Panc1 (cell line): ENCODE measurements around the gene ADAM10. TPM values are rescaled to one million over a fixed set of nuclear protein-coding genes. Genes with fewer than 3 reads are reported as not detected.

Source experiments
- ATAC-seq: fragments of 200-7000 bp; cut with Tn5 transposase; 2 replicates; pipeline ENCODE4 v1.9.1; 2020; ENCODE audit warnings: mild to moderate bottlenecking, moderate library complexity
- BruUV-seq: library from RNA; stranded (reverse); fragments of 400-500 nt; replicated peaks from 2 replicates; lab custom pipeline; 2021; lab: Mats Ljungman, UMichigan
- CTCF ChIA-PET: fragments of 300-600 bp; sonication (Branson Sonifier 250); formaldehyde crosslinking; loops from one replicate; lab custom pipeline; 2022; ENCODE audit warnings: antibody characterized with exemption; lab: Charles Lee
- POLR2A ChIA-PET: fragments of 300-600 bp; sonication (Branson Sonifier 250); formaldehyde crosslinking; loops from one replicate; lab custom pipeline; 2022; ENCODE audit warnings: antibody characterized with exemption; lab: Charles Lee
- DNase-seq: peaks from one replicate; pipeline ENCODE4 v3.0.0-alpha.2; 2010; ENCODE audit warnings: low read depth, low spot score
- H3K27ac ChIP-seq: 2 replicates; pipeline ENCODE4 v1.5.1; 2011; ENCODE audit warnings: mild to moderate bottlenecking, low read length, inconsistent platforms
- H3K27me3 ChIP-seq: fragments of 200-500 bp; sonication (Bioruptor generic); 2 replicates; pipeline ENCODE4 v1.6.0; 2014; ENCODE audit warnings: low read length, inconsistent platforms; ENCODE audit not compliant: control insufficient read depth, insufficient read depth
- H3K36me3 ChIP-seq: fragments of 200-500 bp; sonication (Bioruptor generic); 2 replicates; pipeline ENCODE4 v1.5.1; 2014; ENCODE audit warnings: inconsistent platforms, mild to moderate bottlenecking, low read length, moderate library complexity; ENCODE audit not compliant: control insufficient read depth, insufficient read depth
- H3K4me1 ChIP-seq: 2 replicates; pipeline ENCODE4 v1.5.1; 2011; ENCODE audit warnings: inconsistent platforms, mild to moderate bottlenecking, low read length, moderate library complexity; ENCODE audit not compliant: control insufficient read depth, insufficient read depth
- H3K4me3 ChIP-seq, 2 experiments: 2 replicates each; pipeline ENCODE4 v1.5.1; 2011 to 2012; ENCODE audit warnings: low read depth in 2 of 2, low read length in 2 of 2, mild to moderate bottlenecking in 2 of 2, inconsistent platforms in 1 of 2, moderate library complexity in 1 of 2
- H3K9me3 ChIP-seq: fragments of 200-500 bp; sonication (Bioruptor generic); 2 replicates; pipeline ENCODE4 v1.5.1; 2014; ENCODE audit warnings: low read depth, mild to moderate bottlenecking, inconsistent platforms, low read length, moderate library complexity; ENCODE audit not compliant: control insufficient read depth, insufficient read depth
- POLR2AphosphoS5 ChIP-seq: IDR thresholded peaks from 2 replicates; pipeline ENCODE4 v1.6.1; 2012; ENCODE audit warnings: mild to moderate bottlenecking, low read depth, low read length, moderate library complexity
- SIN3A ChIP-seq: IDR thresholded peaks from 2 replicates; pipeline ENCODE4 v1.6.1; 2012; ENCODE audit warnings: low read depth, mild to moderate bottlenecking, low read length, moderate library complexity, borderline replicate concordance; ENCODE audit not compliant: insufficient read depth
- TCF7L2 ChIP-seq: IDR thresholded peaks from 2 replicates; pipeline ENCODE4 v1.6.1; 2011; ENCODE audit warnings: mild to moderate bottlenecking, low read depth, low read length, inconsistent platforms
- in situ Hi-C: cut with HindIII; loops from 2 replicates; pipeline ENCODE4 v1.10.0; 2016; ENCODE audit warnings: low sequenced_read_pairs, low pct_unique_long_range_greater_than_20kb
- intact Hi-C: fragments of 100-400 bp; cut with micrococcal nuclease; formaldehyde crosslinking; loops from one replicate; pipeline ENCODE4 v1.10.0; 2022; ENCODE audit not compliant: unreplicated experiment
- total RNA-seq: library from RNA; stranded (reverse); gene quantifications from one replicate; pipeline ENCODE4 v1.2.1, GENCODE V29; 2021; ENCODE audit not compliant: unreplicated experiment
- TF ChIP-seq, protein P1 (sequence below): fragments of 450-650 bp; IDR thresholded peaks from 2 replicates; pipeline ENCODE4 v1.5.1; 2017; ENCODE audit warnings: mild to moderate bottlenecking
- TF ChIP-seq, protein P2 (sequence below), 2 experiments: IDR thresholded peaks; 2 replicates each; pipeline ENCODE4 v1.6.1; 2011 to 2012; ENCODE audit warnings: low read depth in 2 of 2, control low read depth in 1 of 2, low read length in 1 of 2, mild to moderate bottlenecking in 1 of 2, moderate library complexity in 1 of 2; ENCODE audit not compliant: insufficient read depth in 1 of 2

ADAM10 gene
- total RNA-seq, 1 experiment from 2014 or later, result 176 TPM

- ChIA-PET CTCF (no interaction called here), POLR2A (no interaction called here)
- intact Hi-C loops, result no loop called here
- Histone ChIP-seq H3K27ac (no peak overlapping the region), H3K27me3 (no peaks in the 10 kb centered on the region), H3K4me3 (no peak overlapping the region), H3K9me3 (no peaks in the 10 kb centered on the region), H3K36me3 (no peaks in the 10 kb centered on the region), H3K4me1 (peaks cover 5% of the 10 kb centered on the region; the same call in 1 of the 2 replicates)
- TF ChIP-seq, protein P1, sequence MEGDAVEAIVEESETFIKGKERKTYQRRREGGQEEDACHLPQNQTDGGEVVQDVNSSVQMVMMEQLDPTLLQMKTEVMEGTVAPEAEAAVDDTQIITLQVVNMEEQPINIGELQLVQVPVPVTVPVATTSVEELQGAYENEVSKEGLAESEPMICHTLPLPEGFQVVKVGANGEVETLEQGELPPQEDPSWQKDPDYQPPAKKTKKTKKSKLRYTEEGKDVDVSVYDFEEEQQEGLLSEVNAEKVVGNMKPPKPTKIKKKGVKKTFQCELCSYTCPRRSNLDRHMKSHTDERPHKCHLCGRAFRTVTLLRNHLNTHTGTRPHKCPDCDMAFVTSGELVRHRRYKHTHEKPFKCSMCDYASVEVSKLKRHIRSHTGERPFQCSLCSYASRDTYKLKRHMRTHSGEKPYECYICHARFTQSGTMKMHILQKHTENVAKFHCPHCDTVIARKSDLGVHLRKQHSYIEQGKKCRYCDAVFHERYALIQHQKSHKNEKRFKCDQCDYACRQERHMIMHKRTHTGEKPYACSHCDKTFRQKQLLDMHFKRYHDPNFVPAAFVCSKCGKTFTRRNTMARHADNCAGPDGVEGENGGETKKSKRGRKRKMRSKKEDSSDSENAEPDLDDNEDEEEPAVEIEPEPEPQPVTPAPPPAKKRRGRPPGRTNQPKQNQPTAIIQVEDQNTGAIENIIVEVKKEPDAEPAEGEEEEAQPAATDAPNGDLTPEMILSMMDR, result no peak
- TF ChIP-seq TCF7L2, result no peak
- no peak for TF ChIP-seq POLR2AphosphoS5
- TF ChIP-seq, protein P2, sequence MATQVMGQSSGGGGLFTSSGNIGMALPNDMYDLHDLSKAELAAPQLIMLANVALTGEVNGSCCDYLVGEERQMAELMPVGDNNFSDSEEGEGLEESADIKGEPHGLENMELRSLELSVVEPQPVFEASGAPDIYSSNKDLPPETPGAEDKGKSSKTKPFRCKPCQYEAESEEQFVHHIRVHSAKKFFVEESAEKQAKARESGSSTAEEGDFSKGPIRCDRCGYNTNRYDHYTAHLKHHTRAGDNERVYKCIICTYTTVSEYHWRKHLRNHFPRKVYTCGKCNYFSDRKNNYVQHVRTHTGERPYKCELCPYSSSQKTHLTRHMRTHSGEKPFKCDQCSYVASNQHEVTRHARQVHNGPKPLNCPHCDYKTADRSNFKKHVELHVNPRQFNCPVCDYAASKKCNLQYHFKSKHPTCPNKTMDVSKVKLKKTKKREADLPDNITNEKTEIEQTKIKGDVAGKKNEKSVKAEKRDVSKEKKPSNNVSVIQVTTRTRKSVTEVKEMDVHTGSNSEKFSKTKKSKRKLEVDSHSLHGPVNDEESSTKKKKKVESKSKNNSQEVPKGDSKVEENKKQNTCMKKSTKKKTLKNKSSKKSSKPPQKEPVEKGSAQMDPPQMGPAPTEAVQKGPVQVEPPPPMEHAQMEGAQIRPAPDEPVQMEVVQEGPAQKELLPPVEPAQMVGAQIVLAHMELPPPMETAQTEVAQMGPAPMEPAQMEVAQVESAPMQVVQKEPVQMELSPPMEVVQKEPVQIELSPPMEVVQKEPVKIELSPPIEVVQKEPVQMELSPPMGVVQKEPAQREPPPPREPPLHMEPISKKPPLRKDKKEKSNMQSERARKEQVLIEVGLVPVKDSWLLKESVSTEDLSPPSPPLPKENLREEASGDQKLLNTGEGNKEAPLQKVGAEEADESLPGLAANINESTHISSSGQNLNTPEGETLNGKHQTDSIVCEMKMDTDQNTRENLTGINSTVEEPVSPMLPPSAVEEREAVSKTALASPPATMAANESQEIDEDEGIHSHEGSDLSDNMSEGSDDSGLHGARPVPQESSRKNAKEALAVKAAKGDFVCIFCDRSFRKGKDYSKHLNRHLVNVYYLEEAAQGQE (IDR thresholded peaks at IDR 0.05; ENCODE audit: insufficient read depth in 1 of 2, low read depth in 2 of 2, low read length in 1 of 2), result no peak
- no peak for TF ChIP-seq SIN3A
- in situ Hi-C loops, result no loop called here
- DNase-seq, result no peak
- BruUV-seq, result no TSS peak
- ATAC-seq, result no peak
Measured at GRCh38 chr15:58546066-58546591, 203.4 kb downstream of the ADAM10 start.

- Histone ChIP-seq H3K36me3 (no peaks in the 10 kb centered on the region), H3K27ac (no peak overlapping the region), H3K4me3 (no peak overlapping the region), H3K27me3 (no peaks in the 10 kb centered on the region), H3K4me1 (peaks cover 5% of the 10 kb centered on the region; the same call in 1 of the 2 replicates), H3K9me3 (no peaks in the 10 kb centered on the region)
- BruUV-seq, result no TSS peak
- ChIA-PET CTCF (no interaction called here), POLR2A (interaction anchor here (0.7 kb wide), 1 partner anchor 59 kb away, joined by 3 read pairs; no protein-coding TSS in a partner anchor)
- ATAC-seq, result no peak
- intact Hi-C loops, result no loop called here
- in situ Hi-C loops, result no loop called here
- TF ChIP-seq SIN3A, result no peak
- no peak for TF ChIP-seq POLR2AphosphoS5
- TF ChIP-seq, protein P2 (IDR thresholded peaks at IDR 0.05; ENCODE audit: insufficient read depth in 1 of 2, low read depth in 2 of 2, low read length in 1 of 2), result no peak
- TF ChIP-seq TCF7L2, result no peak
- TF ChIP-seq, protein P1, result no peak
- DNase-seq, result no peak
Measured at GRCh38 chr15:58545307-58546065, 204.0 kb downstream of the ADAM10 start.
